ENCODE results near the gene SRP14.
"Not testable (repeated sequence)": the region's sequence is repeated elsewhere in the genome, so short reads cannot be mapped to it uniquely, and the experiment has no call there.

The SRP14 gene

GRCh38 chr15:40075298-40076044, 36.5 kb upstream of the SRP14 start:
- no peak overlapping the region for H3K27ac ChIP-seq (ENCODE audit: low read depth, low read length)
- peaks cover 5% of the 10 kb centered on the region for H3K4me1 ChIP-seq (ENCODE audit: insufficient read depth, low read length)
- H3K36me3 ChIP-seq (ENCODE audit: insufficient read depth, low read length) = no peaks in the 10 kb centered on the region

DNA sequence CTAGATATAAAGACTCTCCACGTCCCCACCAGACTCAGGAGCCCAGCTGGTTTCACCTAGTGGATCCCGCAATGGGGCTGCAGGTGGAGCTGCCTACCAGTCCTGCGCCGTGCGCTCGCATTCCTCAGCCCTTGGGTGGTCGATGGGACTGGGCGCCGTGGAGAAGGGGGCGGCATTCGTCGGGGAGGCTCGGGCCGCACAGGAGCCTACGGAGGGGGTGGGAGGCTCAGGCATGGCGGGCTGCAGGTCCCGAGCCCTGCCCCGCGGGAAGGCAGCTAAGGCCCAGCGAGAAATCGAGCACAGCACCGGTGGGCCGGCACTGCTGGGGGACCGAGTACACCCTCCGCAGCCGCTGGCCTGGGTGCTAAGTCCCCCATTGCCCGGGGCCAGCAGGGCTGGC, 35.7 kb upstream of the SRP14 start:
- not testable (repeated sequence) for H3K27me3 ChIP-seq (ENCODE audit: control insufficient read depth in 1 of 2, insufficient read depth in 2 of 2, low read length in 2 of 2); H3K4me1 ChIP-seq (ENCODE audit: insufficient read depth, low read length); H3K9ac ChIP-seq (ENCODE audit: low read length); H3K9me3 ChIP-seq (ENCODE audit: low read length); H3K4me3 ChIP-seq (ENCODE audit: low read depth in 1 of 2, low read length in 2 of 2); H3K27ac ChIP-seq (ENCODE audit: low read depth, low read length); H3K36me3 ChIP-seq (ENCODE audit: insufficient read depth, low read length)

More at GRCh38 chr15:40075298-40076044, 36.5 kb upstream of the SRP14 start:
- no peak overlapping the region for H3K4me3 ChIP-seq (ENCODE audit: low read depth in 1 of 2, low read length in 2 of 2)
- H3K9ac ChIP-seq (ENCODE audit: low read length) = no peak overlapping the region
- no peaks in the 10 kb centered on the region for H3K27me3 ChIP-seq (ENCODE audit: control insufficient read depth in 1 of 2, insufficient read depth in 2 of 2, low read length in 2 of 2)
- no peaks in the 10 kb centered on the region for H3K9me3 ChIP-seq (ENCODE audit: low read length)

DNA sequence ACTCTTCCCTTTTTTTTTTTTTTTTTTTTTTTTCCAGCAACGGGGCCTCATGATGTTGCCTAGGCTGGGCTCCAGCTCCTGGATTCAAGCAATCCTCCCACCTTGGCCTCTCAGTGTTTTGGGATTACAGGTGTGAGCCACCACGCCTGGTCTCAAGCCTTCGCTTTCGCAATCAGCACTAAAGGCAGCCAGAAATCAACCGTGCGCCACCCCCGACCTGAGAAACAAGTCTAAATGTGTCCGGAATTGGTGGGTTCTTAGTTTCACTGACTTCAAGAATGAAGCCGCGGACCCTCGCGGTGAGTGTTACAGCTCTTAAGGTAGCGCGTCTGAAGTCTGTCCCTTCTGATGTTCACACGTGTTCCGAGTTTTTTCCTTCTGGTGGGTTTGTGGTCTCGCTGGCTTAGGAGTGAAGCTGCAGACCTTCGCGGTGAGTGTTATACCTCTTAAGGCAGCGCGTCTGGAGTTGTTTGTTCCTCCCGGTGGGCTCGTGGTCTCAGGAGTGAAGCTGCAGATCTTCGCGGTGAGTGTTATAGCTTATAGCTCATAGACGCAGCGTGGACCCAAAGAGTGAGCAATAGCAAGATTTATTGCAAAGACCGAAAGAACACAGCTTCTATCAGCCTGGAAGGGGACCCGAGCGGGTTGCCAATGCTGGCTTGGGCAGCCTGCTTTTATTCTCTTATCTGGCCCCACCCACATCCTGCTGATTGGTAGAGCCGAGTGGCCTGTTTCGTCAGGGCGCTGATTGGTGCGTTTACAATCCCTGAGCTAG, 34.9 kb upstream of the SRP14 start:
- H3K9me3 ChIP-seq (ENCODE audit: low read length); H3K27me3 ChIP-seq (ENCODE audit: control insufficient read depth in 1 of 2, insufficient read depth in 2 of 2, low read length in 2 of 2); H3K27ac ChIP-seq (ENCODE audit: low read depth, low read length); H3K4me3 ChIP-seq (ENCODE audit: low read depth in 1 of 2, low read length in 2 of 2); H3K9ac ChIP-seq (ENCODE audit: low read length); H3K36me3 ChIP-seq (ENCODE audit: insufficient read depth, low read length): not testable (repeated sequence)
- peaks cover 10% of the 10 kb centered on the region for H3K4me1 ChIP-seq (ENCODE audit: insufficient read depth, low read length)

DNA sequence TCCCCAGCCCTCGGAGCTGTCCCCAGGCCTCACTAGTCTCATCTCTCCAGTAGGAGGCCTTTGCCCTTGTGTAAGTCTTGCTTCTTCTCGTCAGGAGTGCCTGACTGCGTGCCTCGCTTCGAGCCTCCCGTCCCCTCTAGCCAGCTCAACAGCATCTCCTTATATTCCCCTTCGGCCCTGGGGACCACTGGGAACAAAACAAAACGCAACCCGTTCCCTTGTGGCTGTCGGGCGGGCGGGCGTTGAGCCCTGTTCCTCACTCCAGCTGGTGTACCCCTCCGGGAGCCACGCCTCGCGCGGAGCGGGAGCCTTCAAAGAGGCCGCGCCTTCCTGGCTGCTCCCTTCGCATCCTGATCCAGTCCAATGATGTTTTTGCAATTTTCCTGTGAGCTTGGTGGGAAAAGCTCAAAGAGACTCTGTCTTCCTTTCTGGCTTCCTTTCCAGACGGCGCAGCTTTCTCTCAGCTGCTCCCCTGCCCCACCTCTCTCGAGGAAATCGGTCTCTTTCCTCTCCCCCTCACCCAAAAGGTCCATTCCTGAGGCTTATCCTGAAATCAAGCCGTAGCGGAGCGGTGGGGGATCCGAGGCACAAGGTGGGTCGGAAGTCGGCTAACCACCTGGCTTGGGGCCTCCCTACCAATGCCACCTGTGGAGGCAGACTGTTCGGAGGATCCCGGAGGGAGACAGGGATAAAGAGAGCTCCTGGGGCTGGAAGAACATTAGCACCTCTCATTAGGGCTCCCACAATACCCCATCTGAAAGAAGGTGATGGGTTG, 33.4 kb upstream of the SRP14 start:
- H3K9ac ChIP-seq (ENCODE audit: low read length) = no peak overlapping the region
- no peak overlapping the region for H3K27ac ChIP-seq (ENCODE audit: low read depth, low read length)
- no peaks in the 10 kb centered on the region for H3K36me3 ChIP-seq (ENCODE audit: insufficient read depth, low read length)
- H3K9me3 ChIP-seq (ENCODE audit: low read length) = no peaks in the 10 kb centered on the region
- H3K4me1 ChIP-seq (ENCODE audit: insufficient read depth, low read length) = peaks cover 10% of the 10 kb centered on the region
- no peak overlapping the region for H3K4me3 ChIP-seq (ENCODE audit: low read depth in 1 of 2, low read length in 2 of 2)
- H3K27me3 ChIP-seq (ENCODE audit: control insufficient read depth in 1 of 2, insufficient read depth in 2 of 2, low read length in 2 of 2) = no peaks in the 10 kb centered on the region

GRCh38 chr15:40070608-40071218, 31.7 kb upstream of the SRP14 start:
- no peak overlapping the region for H3K27ac ChIP-seq (ENCODE audit: low read depth, low read length)
- H3K27me3 ChIP-seq (ENCODE audit: control insufficient read depth in 1 of 2, insufficient read depth in 2 of 2, low read length in 2 of 2) = no peaks in the 10 kb centered on the region
- H3K36me3 ChIP-seq (ENCODE audit: insufficient read depth, low read length) = no peaks in the 10 kb centered on the region

DNA sequence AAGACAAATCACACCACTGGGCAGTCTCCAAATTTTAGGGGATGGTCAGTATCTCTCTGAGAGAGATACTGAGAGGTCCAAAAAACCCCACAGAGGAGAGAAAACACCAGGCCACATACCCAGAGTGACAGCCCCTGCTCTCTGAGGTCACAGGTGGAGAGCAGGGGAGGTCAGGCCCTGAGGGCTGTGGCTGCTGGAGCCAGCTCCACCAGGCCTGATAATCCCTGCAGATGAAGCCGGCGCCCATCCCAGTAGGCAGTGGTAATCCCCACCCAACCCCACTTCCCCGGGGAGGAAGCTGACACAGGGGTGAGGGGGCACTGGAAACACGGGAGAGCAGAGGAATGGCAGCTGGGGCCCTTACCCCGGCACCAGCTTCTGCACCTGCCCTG, 31.2 kb upstream of the SRP14 start:
- no peak overlapping the region for H3K4me3 ChIP-seq (ENCODE audit: low read depth in 1 of 2, low read length in 2 of 2)
- H3K9ac ChIP-seq (ENCODE audit: low read length) = no peak overlapping the region
- H3K4me1 ChIP-seq (ENCODE audit: insufficient read depth, low read length) = peaks cover 10% of the 10 kb centered on the region
- H3K9me3 ChIP-seq (ENCODE audit: low read length) = no peaks in the 10 kb centered on the region
- no peak overlapping the region for H3K27ac ChIP-seq (ENCODE audit: low read depth, low read length)
- no peaks in the 10 kb centered on the region for H3K36me3 ChIP-seq (ENCODE audit: insufficient read depth, low read length)
- no peaks in the 10 kb centered on the region for H3K27me3 ChIP-seq (ENCODE audit: control insufficient read depth in 1 of 2, insufficient read depth in 2 of 2, low read length in 2 of 2)

More at GRCh38 chr15:40070608-40071218, 31.7 kb upstream of the SRP14 start:
- Histone ChIP-seq H3K4me1 (ENCODE audit: insufficient read depth, low read length) (peaks cover 10% of the 10 kb centered on the region), H3K9me3 (ENCODE audit: low read length) (no peaks in the 10 kb centered on the region), H3K4me3 (ENCODE audit: low read depth in 1 of 2, low read length in 2 of 2) (no peak overlapping the region), H3K9ac (ENCODE audit: low read length) (no peak overlapping the region)

GRCh38 chr15:40069178-40070165, 30.5 kb upstream of the SRP14 start:
- Histone ChIP-seq H3K4me1 (ENCODE audit: insufficient read depth, low read length) (peaks cover 10% of the 10 kb centered on the region), H3K27ac (ENCODE audit: low read depth, low read length) (peak overlapping the region; percentile 19), H3K9me3 (ENCODE audit: low read length) (no peaks in the 10 kb centered on the region), H3K36me3 (ENCODE audit: insufficient read depth, low read length) (no peaks in the 10 kb centered on the region), H3K9ac (ENCODE audit: low read length) (no peak overlapping the region), H3K27me3 (ENCODE audit: control insufficient read depth in 1 of 2, insufficient read depth in 2 of 2, low read length in 2 of 2) (no peaks in the 10 kb centered on the region), H3K4me3 (ENCODE audit: low read depth in 1 of 2, low read length in 2 of 2) (no peak overlapping the region)

- Histone ChIP-seq H3K36me3 (ENCODE audit: insufficient read depth, low read length) (no peaks in the 10 kb centered on the region), H3K9me3 (ENCODE audit: low read length) (no peaks in the 10 kb centered on the region), H3K27me3 (ENCODE audit: control insufficient read depth in 1 of 2, insufficient read depth in 2 of 2, low read length in 2 of 2) (no peaks in the 10 kb centered on the region), H3K4me1 (ENCODE audit: insufficient read depth, low read length) (peaks cover 23% of the 10 kb centered on the region), H3K9ac (ENCODE audit: low read length) (no peak overlapping the region), H3K27ac (ENCODE audit: low read depth, low read length) (no peak overlapping the region), H3K4me3 (ENCODE audit: low read depth in 1 of 2, low read length in 2 of 2) (no peak overlapping the region)
These were observed 29.1 kb upstream of the SRP14 start for GRCh38 chr15:40067921-40068624.

DNA sequence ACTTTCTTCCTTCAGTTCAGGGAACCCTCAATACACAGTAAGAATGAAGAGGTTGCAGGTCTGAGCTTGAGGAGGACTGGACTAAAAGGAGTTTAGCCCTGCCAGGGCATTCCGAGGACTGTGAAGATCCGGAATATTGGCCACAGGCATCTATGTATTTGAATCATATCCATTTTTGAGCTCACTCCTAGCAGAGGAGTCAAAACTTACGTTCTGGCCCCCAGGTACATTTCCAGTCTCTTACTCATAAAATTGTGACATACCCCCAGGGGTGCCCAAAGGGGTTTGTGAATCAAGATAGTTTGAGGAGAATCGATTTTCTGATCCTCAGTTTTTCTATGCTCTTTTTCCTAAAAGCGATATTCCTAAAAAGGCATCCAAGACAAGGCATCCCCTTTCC, 27.6 kb upstream of the SRP14 start:
- H3K4me3 ChIP-seq (ENCODE audit: low read depth in 1 of 2, low read length in 2 of 2) = no peak overlapping the region
- no peaks in the 10 kb centered on the region for H3K27me3 ChIP-seq (ENCODE audit: control insufficient read depth in 1 of 2, insufficient read depth in 2 of 2, low read length in 2 of 2)
- H3K9me3 ChIP-seq (ENCODE audit: low read length) = no peaks in the 10 kb centered on the region
- no peak overlapping the region for H3K27ac ChIP-seq (ENCODE audit: low read depth, low read length)
- no peaks in the 10 kb centered on the region for H3K36me3 ChIP-seq (ENCODE audit: insufficient read depth, low read length)
- peaks cover 29% of the 10 kb centered on the region for H3K4me1 ChIP-seq (ENCODE audit: insufficient read depth, low read length)
- no peak overlapping the region for H3K9ac ChIP-seq (ENCODE audit: low read length)

DNA sequence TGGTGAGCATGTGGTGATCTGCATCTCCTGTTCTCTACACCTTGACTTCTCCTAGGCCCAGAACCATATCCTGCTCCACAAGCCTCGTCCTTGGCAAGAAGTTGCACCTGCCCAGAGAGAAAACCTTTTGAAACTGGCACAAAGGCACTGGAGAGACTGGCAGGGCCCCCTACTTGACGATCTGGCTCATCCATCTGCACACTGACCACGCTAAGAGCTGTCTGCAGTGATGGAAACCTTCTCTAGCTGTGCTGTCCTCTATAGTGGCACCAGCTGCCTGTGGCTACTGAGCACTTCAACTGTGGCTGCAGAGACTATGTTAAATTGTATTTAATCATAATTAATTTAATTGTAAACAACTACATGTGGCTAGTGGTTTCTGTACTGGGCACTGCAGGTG, 26.2 kb upstream of the SRP14 start:
- H3K36me3 ChIP-seq (ENCODE audit: insufficient read depth, low read length) = no peaks in the 10 kb centered on the region
- H3K9me3 ChIP-seq (ENCODE audit: low read length) = no peaks in the 10 kb centered on the region
- no peaks in the 10 kb centered on the region for H3K27me3 ChIP-seq (ENCODE audit: control insufficient read depth in 1 of 2, insufficient read depth in 2 of 2, low read length in 2 of 2)
- no peak overlapping the region for H3K27ac ChIP-seq (ENCODE audit: low read depth, low read length)
- peaks cover 29% of the 10 kb centered on the region for H3K4me1 ChIP-seq (ENCODE audit: insufficient read depth, low read length)
- no peak overlapping the region for H3K9ac ChIP-seq (ENCODE audit: low read length)
- H3K4me3 ChIP-seq (ENCODE audit: low read depth in 1 of 2, low read length in 2 of 2) = no peak overlapping the region

Measured in muscle layer of colon (tissue), 2 donors.